Globus pallidus (tissue), 1 donor: ENCODE results near the gene VDAC2.

Source experiments
- DNase-seq: peaks from one replicate; pipeline ENCODE4 v3.0.0-alpha.2; 2015; ENCODE audit warnings: low spot score

The VDAC2 gene

DNA sequence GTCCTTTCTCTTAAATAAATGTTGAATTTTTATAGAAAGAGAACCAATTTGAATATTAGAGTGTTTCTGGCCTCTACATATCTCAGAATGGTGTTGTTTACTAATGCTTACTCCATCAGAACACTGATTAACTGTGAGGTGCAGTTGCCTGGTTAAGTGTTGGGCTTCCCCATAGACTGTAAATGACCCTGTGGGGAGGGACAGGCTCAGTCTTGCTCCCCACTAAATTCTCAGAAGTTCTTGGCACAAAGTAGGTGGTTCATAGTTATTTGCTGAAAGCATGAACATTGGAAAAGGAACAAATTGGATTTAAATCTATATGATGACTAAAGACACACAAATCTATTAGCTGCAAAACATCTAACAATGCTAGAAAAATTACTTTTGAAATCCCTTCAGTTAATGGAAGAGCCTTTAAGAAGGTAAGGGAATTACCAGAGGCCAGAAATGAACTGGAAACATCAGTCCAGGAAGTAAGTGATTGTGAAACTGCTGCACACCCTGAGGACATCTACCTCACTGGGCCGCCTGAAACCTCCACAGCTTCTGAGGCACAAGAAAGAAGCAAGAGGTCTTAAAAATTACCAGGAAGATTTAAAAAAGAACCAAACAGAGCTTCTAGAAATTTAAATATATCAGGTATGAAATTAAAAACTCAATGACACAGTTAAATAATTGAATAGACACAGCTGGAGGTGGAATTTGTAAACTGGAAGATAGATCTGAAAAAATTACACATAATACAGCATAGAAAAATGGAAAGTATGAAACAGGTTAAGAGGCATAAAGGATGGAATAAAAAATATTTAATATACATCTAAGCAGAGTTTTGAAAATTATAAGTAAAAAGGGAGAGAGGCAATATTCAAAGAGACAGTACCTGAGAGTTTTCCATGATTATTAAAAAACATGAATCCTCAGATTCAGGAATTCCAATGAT is 43.0 kb downstream of the VDAC2 start:
- DNase-seq = no peak

DNA sequence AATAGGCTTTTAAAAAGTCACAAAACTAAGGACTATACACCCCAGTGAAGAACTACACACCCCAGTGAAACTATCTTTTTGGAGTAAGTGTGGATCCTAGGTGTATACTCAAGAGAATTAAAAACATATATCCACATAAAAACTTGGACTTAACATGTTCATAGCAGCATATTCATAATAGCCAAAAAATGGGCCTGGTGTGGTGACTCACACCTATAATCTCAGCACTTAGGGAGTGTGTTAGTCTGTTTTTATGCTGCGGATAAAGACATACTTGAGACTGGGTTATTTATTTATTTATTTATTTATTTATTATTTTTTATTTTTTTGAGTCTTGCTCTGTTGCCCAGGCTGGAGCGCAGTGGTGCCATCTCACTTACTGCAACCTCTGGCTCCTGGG is 44.1 kb downstream of the VDAC2 start:
- DNase-seq = no peak

DNA sequence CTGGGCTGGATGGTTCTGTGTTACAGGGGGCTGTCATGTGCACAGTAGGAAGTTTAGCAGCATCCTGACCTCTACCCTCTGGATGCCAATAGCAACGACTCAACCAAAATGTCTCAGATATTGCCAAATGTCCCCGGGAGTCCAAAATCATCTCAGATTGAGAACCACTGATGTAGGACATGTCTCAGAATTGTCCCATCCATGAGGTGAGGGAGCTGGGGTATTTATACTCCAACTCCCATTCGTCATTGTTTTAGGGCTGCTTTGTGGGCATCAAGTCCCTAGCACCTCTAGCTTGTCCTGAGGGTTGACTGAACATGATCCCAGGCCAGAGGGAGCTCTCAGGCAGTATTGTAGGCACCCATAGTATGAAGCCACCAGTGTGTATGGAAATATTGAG is 50.4 kb downstream of the VDAC2 start:
- no peak for DNase-seq

DNA sequence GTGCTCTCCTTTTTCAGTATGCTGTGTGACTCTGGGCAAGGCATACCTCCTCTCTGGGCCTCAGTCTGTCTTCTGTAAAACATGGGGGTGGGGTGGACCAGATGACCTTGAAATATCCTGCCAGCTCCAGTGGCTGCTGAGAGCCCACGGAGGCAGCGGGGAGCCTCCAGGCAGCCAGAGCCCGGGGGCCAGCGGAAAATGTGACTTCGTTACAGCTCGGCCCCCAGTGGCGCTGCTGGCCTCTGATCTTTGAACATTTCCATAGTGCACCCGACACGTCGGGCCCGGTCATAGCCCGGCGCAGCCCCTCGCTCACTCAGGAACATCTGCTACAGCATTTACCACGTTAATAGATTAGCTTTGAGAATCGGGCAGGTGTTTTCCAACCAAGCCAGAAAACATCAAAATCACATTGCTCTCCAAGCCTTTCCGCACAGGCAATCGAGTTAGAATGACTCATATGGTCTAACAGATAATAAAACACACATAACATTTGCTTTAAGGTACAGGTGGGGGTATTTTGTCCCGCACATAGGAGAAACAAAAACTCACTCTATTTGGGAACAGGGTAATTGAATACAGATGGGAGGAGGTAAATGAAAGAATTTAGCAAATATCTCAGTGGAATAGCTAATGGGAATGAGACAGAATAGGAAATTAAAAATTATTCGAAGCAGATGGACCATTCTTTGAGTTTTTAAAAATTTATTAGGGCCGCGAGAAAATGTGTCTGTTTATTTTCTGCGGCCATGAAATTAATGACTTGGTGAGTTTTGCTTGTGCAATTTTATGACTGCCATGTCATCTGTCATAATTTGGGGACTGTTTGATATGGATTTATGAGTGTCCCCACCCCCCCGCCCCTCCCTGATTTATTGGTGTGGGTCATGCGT is 51.5 kb downstream of the VDAC2 start:
- no peak for DNase-seq

DNA sequence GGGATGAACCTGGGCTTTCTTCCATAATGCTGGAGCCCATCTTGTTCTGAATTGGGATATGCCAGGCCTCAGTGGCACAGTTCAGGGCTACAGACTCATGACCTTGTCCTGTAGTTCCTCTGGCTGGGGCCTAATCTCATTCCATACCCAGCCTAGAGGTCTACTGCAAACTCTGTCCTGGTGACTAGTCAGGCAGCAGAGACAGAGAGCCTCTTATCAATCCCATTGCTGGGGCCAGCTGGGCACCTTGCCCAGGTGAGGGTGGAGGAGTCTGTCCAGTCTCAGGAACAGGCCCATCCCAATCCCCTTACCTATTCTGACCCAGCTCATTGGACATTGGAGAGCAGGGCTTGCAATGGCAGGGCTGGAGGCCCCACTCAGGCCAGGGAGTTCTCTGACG is 53.2 kb downstream of the VDAC2 start:
- no peak for DNase-seq

DNA sequence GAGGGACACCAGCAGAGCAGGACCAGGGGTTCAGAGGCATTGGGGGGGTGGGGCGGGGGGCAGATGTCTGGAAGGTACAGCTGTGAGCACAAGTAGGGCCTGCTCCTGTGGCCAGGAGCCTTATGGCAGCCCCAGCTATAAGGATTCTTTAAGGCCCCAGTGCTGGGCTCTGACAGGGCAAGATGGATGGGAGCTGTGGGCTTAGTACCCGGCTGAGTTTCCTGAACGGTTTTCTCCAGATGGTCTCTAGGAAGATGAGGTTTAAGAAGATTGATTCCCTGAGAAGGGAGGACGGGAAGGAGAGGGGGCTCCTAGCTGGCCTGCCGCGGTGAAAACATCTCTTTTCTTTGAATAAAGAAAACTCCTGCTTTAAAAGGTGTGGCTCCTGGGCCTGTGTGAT is 55.3 kb downstream of the VDAC2 start:
- no peak for DNase-seq

DNA sequence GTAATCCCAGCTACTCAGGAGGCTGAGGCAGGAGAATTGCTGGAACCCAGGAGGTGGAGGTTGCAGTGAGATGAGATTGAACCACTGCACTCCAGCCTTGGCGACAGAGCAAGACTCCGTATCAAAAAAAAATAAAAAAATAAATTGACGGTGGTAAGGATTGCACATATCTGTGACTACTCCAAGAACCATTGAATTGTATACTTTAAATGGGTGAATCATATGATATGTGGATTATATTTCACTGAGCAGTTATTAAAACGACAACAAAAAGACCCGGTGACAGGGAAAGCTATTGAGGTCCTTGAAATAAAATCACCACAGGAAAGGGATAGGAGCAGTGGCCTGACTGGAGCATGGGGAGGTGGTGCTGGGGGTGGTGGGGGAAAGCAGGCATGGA is 56.3 kb downstream of the VDAC2 start:
- no peak for DNase-seq

DNA sequence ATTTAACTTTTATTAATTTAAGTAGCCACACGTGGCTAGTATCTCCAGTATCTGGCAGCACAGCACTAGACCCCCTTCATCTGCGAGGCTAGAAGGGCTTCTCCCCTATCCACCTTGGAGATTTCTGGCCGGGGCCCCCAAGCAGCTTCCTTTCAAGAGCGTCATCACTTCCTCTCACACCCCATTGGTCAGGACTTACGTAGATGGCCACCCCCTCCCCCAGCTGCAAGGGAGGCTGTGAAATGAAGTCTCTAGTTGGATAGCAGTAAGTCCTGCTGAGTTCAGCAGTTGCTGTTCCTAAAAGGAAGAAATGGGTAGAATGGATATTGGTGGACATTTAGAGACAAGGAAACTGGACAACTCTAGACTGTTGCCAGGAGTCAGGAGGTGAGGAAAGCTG is 59.0 kb downstream of the VDAC2 start:
- DNase-seq = no peak

DNA sequence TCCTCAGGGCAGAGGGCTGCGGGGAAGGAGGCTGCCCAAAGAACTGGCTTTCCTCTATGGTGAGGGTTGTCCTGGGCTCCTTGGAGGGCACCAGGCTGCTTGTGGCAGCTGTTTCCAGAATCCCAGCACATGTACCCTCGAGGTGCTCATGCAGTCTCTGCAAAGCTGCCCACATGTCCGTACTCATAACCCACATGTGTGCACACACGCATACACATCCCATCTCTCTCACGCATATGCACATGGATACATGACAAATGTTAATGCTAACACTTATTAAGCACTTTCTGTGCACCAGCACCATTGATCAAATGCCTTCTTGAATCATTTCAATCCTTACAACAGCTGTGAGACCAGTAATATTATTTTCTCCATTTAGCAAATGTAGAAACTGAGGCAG is 61.5 kb downstream of the VDAC2 start:
- no peak for DNase-seq

DNA sequence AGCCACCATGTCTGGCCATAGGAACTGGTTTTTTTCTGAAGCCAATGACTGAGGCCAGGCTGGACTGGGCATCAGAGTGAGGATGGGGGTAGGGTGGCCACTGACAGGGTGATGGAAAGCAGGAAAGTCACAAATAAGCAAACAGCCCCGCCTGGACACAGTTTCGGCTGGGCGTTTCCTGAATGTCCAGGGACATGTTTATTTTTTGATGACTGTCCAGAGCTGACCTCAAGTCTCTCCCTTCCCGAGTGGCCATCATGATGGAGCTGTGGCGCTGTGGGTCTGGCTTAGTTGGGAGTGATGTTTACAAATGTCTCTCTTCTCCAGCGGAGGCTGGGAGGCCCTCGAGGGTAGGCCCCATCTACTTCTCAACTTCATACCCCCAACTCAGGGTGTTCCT is 62.3 kb downstream of the VDAC2 start:
- no peak for DNase-seq

DNA sequence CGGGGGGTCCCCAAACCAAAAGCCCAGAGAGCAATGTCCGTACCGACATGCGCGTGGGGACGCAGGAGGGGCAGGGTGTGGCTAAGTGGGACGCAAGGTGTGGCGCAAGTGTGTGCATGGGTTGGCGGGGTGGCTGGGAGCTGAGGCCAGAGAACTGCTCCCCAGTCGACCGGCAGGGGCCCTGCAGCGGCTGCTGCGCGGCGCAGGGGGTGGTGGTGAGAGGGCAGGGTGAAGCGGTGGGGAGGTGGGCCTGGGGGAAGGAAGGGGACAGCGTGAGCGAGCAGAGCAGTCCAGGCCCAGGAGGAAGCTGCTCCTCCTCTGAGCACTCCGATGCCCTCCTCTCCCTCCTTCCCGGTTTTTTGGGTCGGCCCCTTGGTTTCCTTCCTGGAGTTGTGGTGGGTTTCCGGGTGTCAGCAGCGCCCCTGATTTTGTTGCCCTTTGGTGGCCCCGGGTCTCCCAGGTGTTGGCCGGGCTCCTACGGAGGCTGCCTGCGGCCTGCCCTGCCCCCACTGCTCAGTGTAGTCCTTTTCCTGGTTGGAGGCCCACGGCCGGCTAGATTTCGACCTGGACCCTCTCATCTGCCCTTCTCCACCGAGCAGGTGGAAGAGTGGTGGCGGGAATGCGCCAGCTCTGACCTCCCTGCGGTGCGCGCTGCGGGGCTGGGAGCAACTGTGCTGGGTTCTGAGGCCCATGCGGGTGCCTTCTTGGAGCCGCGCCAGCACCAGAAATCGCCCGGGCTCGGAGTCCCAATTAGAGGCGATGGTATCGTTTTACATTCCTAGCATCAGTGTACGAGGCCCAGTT is 65.7 kb downstream of the VDAC2 start:
- no peak for DNase-seq

DNA sequence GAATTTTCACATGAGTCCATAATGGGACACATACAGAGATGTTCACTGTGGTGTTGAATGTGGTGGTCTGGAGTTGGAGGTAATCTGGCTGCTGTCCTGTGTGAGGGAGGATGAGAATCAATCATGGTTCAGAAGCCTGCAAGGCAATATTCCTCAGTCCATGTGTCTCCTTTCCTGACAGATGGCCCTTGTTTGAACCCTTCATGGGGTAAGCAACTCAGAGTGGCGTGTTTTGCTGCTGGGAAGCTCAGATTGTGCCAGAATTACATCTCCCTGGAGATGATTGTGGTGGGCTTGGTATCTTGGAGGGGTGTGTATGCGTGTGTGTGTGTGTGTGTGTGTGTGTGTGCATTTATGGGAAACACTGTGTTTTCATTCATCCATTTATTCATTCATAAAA is 69.6 kb downstream of the VDAC2 start:
- no peak for DNase-seq
